Mammary epithelial cell (primary cell): ENCODE measurements around the gene DNAAF1.

Experiments
- CTCF ChIP-seq, 2 donors: IDR thresholded peaks in 1 of 2; conservative IDR thresholded peaks in 1 of 2; 2 replicates each; pipeline ENCODE4 v1.5.1; 2011 to 2012; ENCODE audit warnings: inconsistent platforms in 2 of 2, low read length in 2 of 2, mild to moderate bottlenecking in 2 of 2, control low read depth in 1 of 2, low read depth in 1 of 2; ENCODE audit not compliant: insufficient read depth in 1 of 2; ENCODE audit errors: extremely low read depth in 1 of 2
- EZH2 ChIP-seq: IDR thresholded peaks from 2 replicates; pipeline ENCODE4 v1.6.1; 2012; ENCODE audit warnings: low read length, inconsistent platforms, borderline replicate concordance

GRCh38 chr16:84103678-84104077 is 41.4 kb upstream of the DNAAF1 start:
- TF ChIP-seq CTCF (conservative IDR thresholded peaks at IDR 0.05 in 1 of 2, IDR thresholded peaks at IDR 0.05 in 1 of 2; ENCODE audit: extremely low read depth in 1 of 2, insufficient read depth in 1 of 2, low read depth in 1 of 2, low read length in 2 of 2) (no peak), EZH2 (no peak)
